ENCODE measurements around the gene NHLRC2.
A peak's percentile ranks its signal among the peaks of the same experiment; 100 is the strongest.

Gene NHLRC2

GRCh38 chr10:113843972-113844485 lies 10.4 kb upstream of the NHLRC2 start:
- no peaks in the 10 kb centered on the region for H3K4me1 ChIP-seq (ENCODE audit: control insufficient read depth, insufficient read depth, low read length)
- H3K36me3 ChIP-seq (ENCODE audit: control insufficient read depth, insufficient read depth, low read length, severe bottlenecking), result peaks cover 2% of the 10 kb centered on the region
- H3K4me3 ChIP-seq (ENCODE audit: low read length), result no peak overlapping the region
- H3K9me3 ChIP-seq (ENCODE audit: control insufficient read depth, low read length), result no peaks in the 10 kb centered on the region
- DNase-seq (ENCODE audit: low read depth), result no peak
- H3K9ac ChIP-seq (ENCODE audit: low read length), result no peak overlapping the region
- no peaks in the 10 kb centered on the region for H3K27me3 ChIP-seq (replicated peaks; ENCODE audit: control insufficient read depth, insufficient read depth, low read length)

DNA sequence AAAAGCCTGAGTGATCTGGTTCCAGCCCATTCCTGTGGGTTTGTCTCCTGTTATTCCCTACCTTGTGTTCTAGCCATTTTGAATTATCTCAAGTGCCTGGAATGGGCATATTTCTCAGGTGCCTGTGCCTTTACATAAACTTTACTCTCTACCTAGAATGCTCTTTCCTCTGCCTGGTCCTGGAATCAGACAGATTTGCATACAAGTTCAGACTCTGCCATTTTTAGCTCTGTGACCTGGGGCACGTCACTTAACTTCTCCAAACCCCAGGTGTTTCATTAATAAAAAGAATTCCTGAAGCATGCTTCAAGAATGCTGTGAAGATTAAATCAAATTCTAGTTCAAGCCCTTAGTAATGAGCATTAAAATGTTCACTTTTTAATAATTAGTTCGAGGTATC lies 8.4 kb upstream of the NHLRC2 start:
- H3K27me3 ChIP-seq (replicated peaks; ENCODE audit: control insufficient read depth, insufficient read depth, low read length), result no peaks in the 10 kb centered on the region
- H3K4me3 ChIP-seq (ENCODE audit: low read length), result no peak overlapping the region
- peaks cover 2% of the 10 kb centered on the region for H3K36me3 ChIP-seq (ENCODE audit: control insufficient read depth, insufficient read depth, low read length, severe bottlenecking)
- no peaks in the 10 kb centered on the region for H3K4me1 ChIP-seq (ENCODE audit: control insufficient read depth, insufficient read depth, low read length)
- H3K9ac ChIP-seq (ENCODE audit: low read length), result no peak overlapping the region
- no peaks in the 10 kb centered on the region for H3K9me3 ChIP-seq (ENCODE audit: control insufficient read depth, low read length)
- no peak for DNase-seq (ENCODE audit: low read depth)

GRCh38 chr10:113849140-113849803 lies 5.2 kb upstream of the NHLRC2 start:
- Histone ChIP-seq H3K9me3 (ENCODE audit: control insufficient read depth, low read length) (no peaks in the 10 kb centered on the region), H3K9ac (ENCODE audit: low read length) (no peak overlapping the region), H3K27me3 (replicated peaks; ENCODE audit: control insufficient read depth, insufficient read depth, low read length) (no peaks in the 10 kb centered on the region), H3K4me3 (ENCODE audit: low read length) (no peak overlapping the region), H3K36me3 (ENCODE audit: control insufficient read depth, insufficient read depth, low read length, severe bottlenecking) (no peaks in the 10 kb centered on the region), H3K4me1 (ENCODE audit: control insufficient read depth, insufficient read depth, low read length) (peaks cover 4% of the 10 kb centered on the region)
- DNase-seq (ENCODE audit: low read depth), result no peak

GRCh38 chr10:113849946-113850345 lies 4.5 kb upstream of the NHLRC2 start:
- no peaks in the 10 kb centered on the region for H3K27me3 ChIP-seq (replicated peaks; ENCODE audit: control insufficient read depth, insufficient read depth, low read length)
- no peak overlapping the region for H3K4me3 ChIP-seq (ENCODE audit: low read length)
- H3K4me1 ChIP-seq (ENCODE audit: control insufficient read depth, insufficient read depth, low read length), result peaks cover 4% of the 10 kb centered on the region
- no peaks in the 10 kb centered on the region for H3K36me3 ChIP-seq (ENCODE audit: control insufficient read depth, insufficient read depth, low read length, severe bottlenecking)
- H3K9ac ChIP-seq (ENCODE audit: low read length), result no peak overlapping the region
- no peaks in the 10 kb centered on the region for H3K9me3 ChIP-seq (ENCODE audit: control insufficient read depth, low read length)
- no peak for DNase-seq (ENCODE audit: low read depth)

GRCh38 chr10:113853578-113854012 lies 866 bp upstream of the NHLRC2 start:
- Histone ChIP-seq H3K27me3 (replicated peaks; ENCODE audit: control insufficient read depth, insufficient read depth, low read length) (no peaks in the 10 kb centered on the region), H3K4me3 (ENCODE audit: low read length) (peak overlapping the region; percentile 98), H3K36me3 (ENCODE audit: control insufficient read depth, insufficient read depth, low read length, severe bottlenecking) (no peaks in the 10 kb centered on the region), H3K9ac (ENCODE audit: low read length) (peak overlapping the region; percentile 98), H3K4me1 (ENCODE audit: control insufficient read depth, insufficient read depth, low read length) (peaks cover 30% of the 10 kb centered on the region), H3K9me3 (ENCODE audit: control insufficient read depth, low read length) (no peaks in the 10 kb centered on the region)
- no peak for DNase-seq (ENCODE audit: low read depth)

DNA sequence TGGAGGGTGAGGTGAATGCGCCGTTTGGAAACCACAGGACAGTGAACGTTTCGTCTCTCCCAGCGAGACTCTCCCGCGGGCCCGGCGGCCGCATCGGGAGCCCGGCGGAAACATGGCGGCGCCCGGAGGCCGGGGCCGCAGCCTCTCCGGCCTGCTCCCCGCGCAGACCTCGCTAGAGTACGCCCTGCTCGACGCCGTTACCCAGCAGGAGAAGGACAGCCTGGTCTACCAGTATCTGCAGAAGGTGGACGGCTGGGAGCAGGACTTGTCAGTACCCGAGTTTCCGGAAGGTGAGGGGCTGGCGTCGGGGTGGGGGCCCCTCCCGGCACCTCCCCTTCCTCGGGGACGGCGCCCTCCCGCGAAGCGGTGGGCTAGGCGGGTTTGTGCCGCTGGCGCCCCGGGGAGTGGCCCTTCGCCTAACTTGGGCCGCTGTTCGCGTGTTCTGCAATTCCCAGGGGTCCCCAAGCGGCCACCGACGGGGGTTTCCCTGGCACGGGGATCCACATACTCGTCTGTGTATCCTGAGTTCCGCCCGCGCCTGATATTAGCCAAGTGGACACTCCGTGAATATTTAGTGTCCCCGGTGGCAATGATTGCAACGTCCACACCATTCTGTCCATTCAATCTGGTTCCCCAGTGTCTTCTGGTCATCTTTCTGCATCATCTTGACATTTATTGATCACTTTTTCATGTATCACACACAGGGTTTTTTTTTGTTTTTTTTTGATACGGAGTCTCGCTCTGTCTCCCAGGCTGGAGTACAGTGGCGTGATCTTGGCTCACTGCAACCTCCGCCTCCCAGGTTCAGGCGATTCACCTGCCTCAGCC lies 514 bp downstream of the NHLRC2 start:
- no peaks in the 10 kb centered on the region for H3K9me3 ChIP-seq (ENCODE audit: control insufficient read depth, low read length)

GRCh38 chr10:113856563-113856962 lies 2.1 kb downstream of the NHLRC2 start:
- Histone ChIP-seq H3K9ac (ENCODE audit: low read length) (peak overlapping the region; percentile 98), H3K4me3 (ENCODE audit: low read length) (peak overlapping the region; percentile 98), H3K36me3 (ENCODE audit: control insufficient read depth, insufficient read depth, low read length, severe bottlenecking) (peaks cover 22% of the 10 kb centered on the region), H3K4me1 (ENCODE audit: control insufficient read depth, insufficient read depth, low read length) (peaks cover 32% of the 10 kb centered on the region), H3K9me3 (ENCODE audit: control insufficient read depth, low read length) (no peaks in the 10 kb centered on the region), H3K27me3 (replicated peaks; ENCODE audit: control insufficient read depth, insufficient read depth, low read length) (no peaks in the 10 kb centered on the region)
- peak; percentile 20 for DNase-seq (ENCODE audit: low read depth)

More for the DNA sequence above, 514 bp downstream of the NHLRC2 start:
- DNase-seq (ENCODE audit: low read depth), result peak; percentile 78
- H3K4me1 ChIP-seq (ENCODE audit: control insufficient read depth, insufficient read depth, low read length), result peaks cover 32% of the 10 kb centered on the region
- H3K36me3 ChIP-seq (ENCODE audit: control insufficient read depth, insufficient read depth, low read length, severe bottlenecking), result peaks cover 7% of the 10 kb centered on the region
- peak overlapping the region; percentile 98 for H3K9ac ChIP-seq (ENCODE audit: low read length)
- H3K27me3 ChIP-seq (replicated peaks; ENCODE audit: control insufficient read depth, insufficient read depth, low read length), result no peaks in the 10 kb centered on the region
- peak overlapping the region; percentile 98 for H3K4me3 ChIP-seq (ENCODE audit: low read length)

DNA sequence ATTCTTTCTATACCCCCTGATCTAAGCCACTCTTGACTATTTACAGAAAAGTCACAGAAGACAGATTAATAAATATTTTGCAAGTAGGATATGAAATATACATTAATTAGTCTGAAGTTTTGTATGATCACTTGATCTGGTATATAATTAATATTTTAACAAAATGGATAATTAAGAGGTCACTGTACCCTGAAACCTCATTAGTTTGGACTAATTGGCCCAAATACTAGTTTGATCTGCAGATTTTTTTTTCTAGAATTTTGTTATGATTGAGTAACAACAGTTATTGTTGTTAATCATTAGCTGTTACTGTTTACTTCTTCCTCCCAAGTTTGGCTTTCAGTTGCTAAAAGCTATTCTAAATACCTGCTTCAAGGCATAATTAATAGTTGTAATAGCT lies 2.7 kb downstream of the NHLRC2 start:
- H3K36me3 ChIP-seq (ENCODE audit: control insufficient read depth, insufficient read depth, low read length, severe bottlenecking), result peaks cover 26% of the 10 kb centered on the region
- no peak for DNase-seq (ENCODE audit: low read depth)
- no peaks in the 10 kb centered on the region for H3K27me3 ChIP-seq (replicated peaks; ENCODE audit: control insufficient read depth, insufficient read depth, low read length)
- H3K9me3 ChIP-seq (ENCODE audit: control insufficient read depth, low read length), result no peaks in the 10 kb centered on the region
- H3K4me1 ChIP-seq (ENCODE audit: control insufficient read depth, insufficient read depth, low read length), result peaks cover 32% of the 10 kb centered on the region
- H3K9ac ChIP-seq (ENCODE audit: low read length), result peak overlapping the region; percentile 98
- H3K4me3 ChIP-seq (ENCODE audit: low read length), result no peak overlapping the region

DNA sequence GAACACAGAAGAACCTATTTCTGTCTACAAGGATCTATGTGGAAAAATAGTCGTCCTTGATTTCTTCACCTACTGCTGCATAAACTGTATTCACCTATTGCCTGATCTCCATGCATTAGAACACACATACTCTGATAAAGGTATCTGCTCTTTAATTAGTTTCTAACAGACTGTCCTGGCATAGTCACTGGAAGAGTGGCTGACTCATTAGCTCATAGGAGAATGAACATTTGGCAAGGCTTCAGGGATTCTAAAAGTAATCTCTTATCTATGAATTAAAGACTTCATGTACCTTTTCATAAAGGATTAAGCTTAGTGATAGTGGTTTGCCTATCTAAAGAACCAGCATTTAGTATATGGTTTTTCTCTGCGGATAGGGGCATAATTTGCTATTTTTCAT lies 4.1 kb downstream of the NHLRC2 start:
- peak; percentile 23 for DNase-seq (ENCODE audit: low read depth)
- H3K36me3 ChIP-seq (ENCODE audit: control insufficient read depth, insufficient read depth, low read length, severe bottlenecking), result peaks cover 30% of the 10 kb centered on the region

GRCh38 chr10:113859261-113859660 lies 4.8 kb downstream of the NHLRC2 start:
- Histone ChIP-seq H3K9ac (ENCODE audit: low read length) (no peak overlapping the region), H3K27me3 (replicated peaks; ENCODE audit: control insufficient read depth, insufficient read depth, low read length) (no peaks in the 10 kb centered on the region), H3K9me3 (ENCODE audit: control insufficient read depth, low read length) (no peaks in the 10 kb centered on the region), H3K36me3 (ENCODE audit: control insufficient read depth, insufficient read depth, low read length, severe bottlenecking) (peaks cover 34% of the 10 kb centered on the region), H3K4me3 (ENCODE audit: low read length) (no peak overlapping the region), H3K4me1 (ENCODE audit: control insufficient read depth, insufficient read depth, low read length) (peaks cover 29% of the 10 kb centered on the region)
- no peak for DNase-seq (ENCODE audit: low read depth)

More for the DNA sequence above, 4.1 kb downstream of the NHLRC2 start:
- Histone ChIP-seq H3K9ac (ENCODE audit: low read length) (no peak overlapping the region), H3K4me1 (ENCODE audit: control insufficient read depth, insufficient read depth, low read length) (peaks cover 31% of the 10 kb centered on the region), H3K4me3 (ENCODE audit: low read length) (no peak overlapping the region), H3K9me3 (ENCODE audit: control insufficient read depth, low read length) (no peaks in the 10 kb centered on the region), H3K27me3 (replicated peaks; ENCODE audit: control insufficient read depth, insufficient read depth, low read length) (no peaks in the 10 kb centered on the region)

- H3K27me3 ChIP-seq (replicated peaks; ENCODE audit: control insufficient read depth, insufficient read depth, low read length), result no peaks in the 10 kb centered on the region
- DNase-seq (ENCODE audit: low read depth), result no peak
- H3K4me1 ChIP-seq (ENCODE audit: control insufficient read depth, insufficient read depth, low read length), result no peaks in the 10 kb centered on the region
- H3K36me3 ChIP-seq (ENCODE audit: control insufficient read depth, insufficient read depth, low read length, severe bottlenecking), result peaks cover 21% of the 10 kb centered on the region
- H3K9ac ChIP-seq (ENCODE audit: low read length), result no peak overlapping the region
- no peaks in the 10 kb centered on the region for H3K9me3 ChIP-seq (ENCODE audit: control insufficient read depth, low read length)
- H3K4me3 ChIP-seq (ENCODE audit: low read length), result no peak overlapping the region
These were observed 11.4 kb downstream of the NHLRC2 start for GRCh38 chr10:113865901-113866300.

Data from adipocyte (in vitro differentiated cells).